K562 (cell line): Measurements from ENCODE around the gene KRT83. TPM values are rescaled to one million over a fixed set of nuclear protein-coding genes. Genes with fewer than 3 reads are reported as not detected.
A peak's percentile ranks its signal among the peaks of the same experiment; 100 is the strongest.

Experiments used
- ATAC-seq: fragments of 200-7000 bp; cut with Tn5 transposase; 3 replicates; pipeline ENCODE4 v1.9.1; 2020; ENCODE audit warnings: moderate library complexity
- BruUV-seq: library from RNA; stranded (reverse); fragments of 400-500 nt; replicated peaks from 2 replicates; lab custom pipeline; 2021; lab: Mats Ljungman, UMichigan
- CTCF ChIA-PET: fragments of 300-600 bp; formaldehyde crosslinking; extraction: SDS; loops from one replicate; lab custom pipeline; 2021; ENCODE audit warnings: low intra/inter-chr PET ratio; lab: Yijun Ruan, JAX
- POLR2A ChIA-PET: fragments of 300-600, 350-650 bp; sonication (Branson Sonifier 250); formaldehyde crosslinking; extraction: SDS; loops from one replicate; lab custom pipeline; 2021; ENCODE audit warnings: antibody characterized with exemption, inconsistent platforms; lab: Yijun Ruan, JAX
- DNase-seq, 4 experiments: peaks; one replicate each; pipeline versions ENCODE4 v3.0.0 to v3.0.0-alpha.2; 2011 to 2018; ENCODE audit warnings: low spot score in 3 of 4, mixed read lengths in 3 of 4; ENCODE audit errors: extremely low read depth in 1 of 4
- FAIRE-seq: peaks from 2 replicates; lab custom pipeline; 2011; peaks lifted over from hg19 to GRCh38; lab: Jason Lieb, UNC
- H2AFZ ChIP-seq: 2 replicates; pipeline ENCODE4 v1.6.0; 2011; ENCODE audit warnings: low read depth, low read length, control low read depth, inconsistent platforms
- H3K27ac ChIP-seq: fragments of 200-600 bp; 3 replicates; pipeline ENCODE4 v1.8.0; 2011; ENCODE audit warnings: low read depth, mild to moderate bottlenecking, control low read depth, inconsistent platforms, low read length, moderate library complexity, mixed read lengths; ENCODE audit errors: extremely low read depth
- H3K27me3 ChIP-seq, 2 experiments: fragments of 300-600 bp in 1 of 2; 2 replicates in 1 of 2; 3 replicates in 1 of 2; pipeline versions ENCODE4 v1.6.0 to v1.8.0; 2011; ENCODE audit warnings: inconsistent platforms in 2 of 2, low read length in 2 of 2, mild to moderate bottlenecking in 1 of 2, mixed read lengths in 1 of 2, moderate library complexity in 1 of 2; ENCODE audit not compliant: control insufficient read depth in 2 of 2, insufficient read depth in 2 of 2
- H3K36me3 ChIP-seq: fragments of 300-600 bp; 3 replicates; pipeline ENCODE4 v1.8.0; 2011; ENCODE audit warnings: mild to moderate bottlenecking, low read length, inconsistent platforms; ENCODE audit not compliant: control insufficient read depth, insufficient read depth
- H3K4me1 ChIP-seq, 2 experiments: fragments of 200-600 bp in 1 of 2; replicated peaks in 1 of 2; 2 replicates in 1 of 2; 3 replicates in 1 of 2; pipeline versions ENCODE4 v1.5.1 to v1.8.0; 2011; ENCODE audit warnings: inconsistent platforms in 2 of 2, low read length in 2 of 2, mild to moderate bottlenecking in 1 of 2, mixed read lengths in 1 of 2, moderate library complexity in 1 of 2; ENCODE audit not compliant: control insufficient read depth in 2 of 2, insufficient read depth in 2 of 2
- H3K4me2 ChIP-seq: 2 replicates; pipeline ENCODE4 v1.6.1; 2011; ENCODE audit warnings: low read length, control low read depth, inconsistent platforms, mixed read lengths; ENCODE audit not compliant: insufficient read depth
- H3K4me3 ChIP-seq: fragments of 200-600 bp; sonication (generic), shearing (Covaris generic); 2 replicates; pipeline ENCODE4 v1.5.1; 2016; ENCODE audit warnings: control low read depth, inconsistent platforms
- H3K79me2 ChIP-seq: fragments of 200-600 bp; 3 replicates; pipeline ENCODE4 v1.8.0; 2011; ENCODE audit warnings: low read length, inconsistent platforms; ENCODE audit not compliant: control insufficient read depth, insufficient read depth
- H3K9ac ChIP-seq, 2 experiments: 2 replicates each; pipeline versions ENCODE4 v1.6.0 to v1.6.1; 2011; ENCODE audit warnings: low read depth in 2 of 2, low read length in 2 of 2, control low read depth in 1 of 2, inconsistent platforms in 1 of 2, mild to moderate bottlenecking in 1 of 2, mixed read lengths in 1 of 2; ENCODE audit not compliant: insufficient read depth in 1 of 2
- H3K9me1 ChIP-seq: one replicate; pipeline ENCODE4 v1.6.0; 2011; ENCODE audit warnings: inconsistent platforms, mild to moderate bottlenecking, low read length, moderate library complexity; ENCODE audit not compliant: control insufficient read depth, insufficient read depth
- H3K9me3 ChIP-seq: replicated peaks from 2 replicates; pipeline ENCODE4 v1.5.1; 2011; ENCODE audit warnings: low read depth, low read length, inconsistent platforms; ENCODE audit not compliant: control insufficient read depth, insufficient read depth
- H4K20me1 ChIP-seq: replicated peaks from 2 replicates; pipeline ENCODE4 v1.6.1; 2011; ENCODE audit warnings: low read length, inconsistent platforms, mixed read lengths; ENCODE audit not compliant: control insufficient read depth, insufficient read depth
- DDX20 ChIP-seq: fragments of 450-650 bp; IDR thresholded peaks from 2 replicates; pipeline ENCODE4 v1.6.1; 2016; ENCODE audit warnings: missing genetic modification characterization, low read depth, mild to moderate bottlenecking, missing compliant biosample characterization, moderate library complexity
- GABPB2 ChIP-seq: fragments of 250-450 bp; sonication (Bioruptor Pico); conservative IDR thresholded peaks from 2 replicates; pipeline ENCODE4 v1.5.1; 2021; ENCODE audit warnings: mild to moderate bottlenecking
- L3MBTL2 ChIP-seq: fragments of 450-650 bp; IDR thresholded peaks from 2 replicates; pipeline ENCODE4 v1.6.1; 2016; ENCODE audit warnings: mild to moderate bottlenecking, moderate library complexity
- MAFF ChIP-seq: IDR thresholded peaks from 2 replicates; pipeline ENCODE4 v1.6.1; 2012; ENCODE audit warnings: low read length, improper control_type of control experiment
- MEF2D ChIP-seq: conservative IDR thresholded peaks from 2 replicates; pipeline ENCODE4 v1.6.1; 2016; ENCODE audit warnings: low read depth, missing genetic modification characterization, missing compliant biosample characterization
- WGBS: fragments of 100-300 bp; shearing (Covaris generic); methylation state at CpG from one replicate; pipeline ENCODE4 v1.1.6; 2016; ENCODE audit warnings: low coverage, mixed read lengths; ENCODE audit not compliant: insufficient coverage; ENCODE audit errors: missing lambda C conversion rate; 5-methylcytosine and 5-hydroxymethylcytosine counted together
- in situ Hi-C: fragments of 300-500 bp; cut with MboI; formaldehyde crosslinking; loops from 4 replicates; pipeline ENCODE4 v1.15.0; 2018; ENCODE audit warnings: inconsistent platforms, mixed read lengths
- intact Hi-C: fragments of 100-400 bp; cut with micrococcal nuclease; formaldehyde crosslinking; loops from 2 replicates; pipeline ENCODE4 v1.14.2; 2022
- polyA plus RNA-seq, 8 experiments: library from polyadenylated mRNA; depleted of rRNA in 4 of 8; stranded (reverse) in 5 of 8; unstranded in 3 of 8; fragments of >200 nt; fragmentation: Nextera tagmentation in 2 of 8; fragmentation: Illumina TruSeq in 1 of 8; extraction: Ambion mirVana in 2 of 8; extraction: Trizol in 1 of 8; gene quantifications; 2 replicates each; pipeline versions ENCODE4 v1.2.1 to v1.2.3, GENCODE V29; 2011 to 2014; ENCODE audit warnings: inconsistent platforms in 1 of 8, missing spikeins in 1 of 8
- total RNA-seq, 7 experiments: library from RNA; depleted of rRNA in 6 of 7; stranded (reverse); fragments of >200 nt in 6 of 7; fragmentation: Illumina TruSeq in 2 of 7; extraction: Trizol in 2 of 7; gene quantifications; 2 replicates each; pipeline versions ENCODE4 v1.2.1 to v1.2.3, GENCODE V29; 2011 to 2021; ENCODE audit warnings: low replicate concordance in 1 of 7
- TF ChIP-seq, protein P1 (sequence below): fragments of 450-650 bp; IDR thresholded peaks from one replicate; pipeline ENCODE4 v1.6.1; 2018; ENCODE audit warnings: mild to moderate bottlenecking, moderate library complexity; ENCODE audit not compliant: partially characterized antibody
- TF ChIP-seq, protein P2 (sequence below), 2 experiments: fragments of 450-650 bp; formaldehyde crosslinking in 1 of 2; IDR thresholded peaks; 2 replicates each; pipeline versions ENCODE4 v1.4.0 to v1.6.1; 2014 to 2020; ENCODE audit warnings: mild to moderate bottlenecking in 2 of 2, borderline replicate concordance in 1 of 2, low read depth in 1 of 2

Gene KRT83
- total and polyA plus RNA-seq, 9 of the 15 experiments (the other 6 are each of a cell fraction or from before 2014, with no cell fraction given): not detected

DNA sequence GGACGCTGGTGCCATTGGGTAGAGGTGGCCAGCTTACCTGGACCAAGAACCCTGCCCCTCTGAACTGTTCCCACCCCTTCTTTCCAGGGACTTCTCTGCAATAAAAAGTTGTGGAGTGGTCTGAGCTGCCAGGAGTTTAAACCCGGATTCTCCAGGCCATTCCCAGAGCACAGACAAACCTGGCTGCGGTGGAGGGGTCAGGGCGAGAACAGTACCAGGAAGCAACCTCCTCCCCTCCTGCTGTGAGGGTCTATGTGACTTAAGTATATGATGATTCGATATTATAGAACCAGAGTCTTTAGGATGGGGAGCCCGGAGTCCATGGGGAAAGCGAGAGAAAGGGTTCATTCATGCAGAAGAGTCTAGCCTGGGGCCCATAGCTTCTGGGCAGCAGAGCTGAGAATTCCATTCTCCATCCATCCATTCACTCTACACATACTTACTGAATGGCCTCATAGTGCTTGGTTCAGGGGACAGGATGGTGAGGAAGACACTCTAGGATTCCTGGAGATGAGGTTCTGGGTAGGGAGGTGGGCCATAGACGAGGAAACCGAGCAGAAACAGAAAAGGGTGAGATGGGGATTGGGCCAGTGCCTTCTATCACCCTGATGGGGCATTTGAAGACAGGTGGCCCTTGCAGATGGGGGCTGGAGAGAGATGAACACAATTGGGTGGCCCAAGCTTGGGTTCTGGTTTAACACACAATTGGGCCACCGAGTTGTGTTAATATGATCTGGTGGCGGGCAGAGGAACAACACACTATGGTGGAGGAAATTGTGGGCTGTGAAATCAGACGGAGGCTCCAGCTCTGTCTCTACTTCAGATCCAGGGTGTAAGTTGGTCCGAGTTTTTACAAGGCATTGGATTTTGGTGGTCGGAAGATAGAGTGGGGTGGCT is 41.5 kb downstream of the KRT83 start (continued):
- TF ChIP-seq, protein P1, sequence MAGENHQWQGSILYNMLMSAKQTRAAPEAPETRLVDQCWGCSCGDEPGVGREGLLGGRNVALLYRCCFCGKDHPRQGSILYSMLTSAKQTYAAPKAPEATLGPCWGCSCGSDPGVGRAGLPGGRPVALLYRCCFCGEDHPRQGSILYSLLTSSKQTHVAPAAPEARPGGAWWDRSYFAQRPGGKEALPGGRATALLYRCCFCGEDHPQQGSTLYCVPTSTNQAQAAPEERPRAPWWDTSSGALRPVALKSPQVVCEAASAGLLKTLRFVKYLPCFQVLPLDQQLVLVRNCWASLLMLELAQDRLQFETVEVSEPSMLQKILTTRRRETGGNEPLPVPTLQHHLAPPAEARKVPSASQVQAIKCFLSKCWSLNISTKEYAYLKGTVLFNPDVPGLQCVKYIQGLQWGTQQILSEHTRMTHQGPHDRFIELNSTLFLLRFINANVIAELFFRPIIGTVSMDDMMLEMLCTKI: no peak
- TF ChIP-seq MEF2D (tag) (peak; percentile 3; the same call in 1 of the 2 replicates), L3MBTL2 (0 out of 2 replicates have a peak, but pooled peaks have one; percentile 50), DDX20 (tag) (0 out of 2 replicates have a peak, but pooled peaks have one; percentile 42)

DNA sequence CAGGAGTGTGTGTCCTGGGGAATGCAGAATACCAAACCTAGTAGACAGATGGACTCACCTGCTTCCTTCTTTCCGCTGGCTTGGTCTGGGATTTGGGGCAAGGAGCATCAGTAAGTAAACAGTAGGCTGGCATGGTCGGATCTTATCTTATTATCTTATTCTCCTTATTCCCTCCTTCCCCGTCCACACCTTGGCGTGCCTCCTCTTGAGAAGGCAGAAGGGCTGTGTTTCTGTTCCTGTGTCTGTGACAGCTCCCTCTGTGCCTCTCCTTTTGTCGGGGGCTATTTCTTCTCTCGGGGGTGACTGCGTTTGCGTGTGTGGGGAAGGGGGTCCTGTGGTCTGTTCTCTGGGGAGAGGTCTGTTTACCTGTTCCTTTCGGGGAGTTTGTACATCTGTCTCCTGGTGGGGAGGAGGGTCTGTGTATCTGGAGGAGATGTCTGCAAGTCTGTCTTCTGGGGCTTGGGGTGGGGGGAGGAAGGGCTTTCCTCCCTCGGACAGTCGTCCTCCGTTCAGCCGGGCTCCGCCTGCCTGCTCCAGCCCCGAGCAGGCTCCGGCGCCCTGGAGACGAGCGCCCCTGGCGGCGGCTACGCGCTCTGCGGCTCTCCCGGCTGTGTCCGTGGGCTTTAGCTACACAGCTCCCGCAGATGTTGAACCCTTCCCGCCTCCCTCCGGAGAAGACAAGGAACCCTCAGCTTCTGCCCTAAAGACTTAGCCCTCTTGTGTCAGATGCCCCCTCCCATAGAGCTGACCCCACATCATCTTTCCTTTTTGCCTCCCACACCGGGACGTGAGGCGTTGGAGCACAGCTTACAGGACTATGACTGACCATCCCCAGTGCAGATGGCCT is 42.4 kb downstream of the KRT83 start:
- no peaks in the 10 kb centered on the region for H3K9me3 ChIP-seq
- in situ Hi-C loops (no loop called here), intact Hi-C loops (no loop called here)
- peak overlapping the region; percentile 49 for H2AFZ ChIP-seq
- peak overlapping the region; percentile 58 for H3K4me2 ChIP-seq
- peaks cover 6 to 22% of the 10 kb centered on the region in 2 experiments; a peak in 4 of 5 replicates for H3K4me1 ChIP-seq
- H3K27ac ChIP-seq: no peak overlapping the region
- H3K36me3 ChIP-seq: no peaks in the 10 kb centered on the region
- WGBS: 3% methylated on average over 29 of the region's 32 CpGs
- DNase-seq (peak; percentile 74 to 91 (median 88)), FAIRE-seq (peak; percentile 72), ATAC-seq (peak; percentile 98)
- no peak overlapping the region for H3K9ac ChIP-seq
- H3K79me2 ChIP-seq: no peaks in the 10 kb centered on the region
- H3K9me1 ChIP-seq: no peaks in the 10 kb centered on the region
- H3K27me3 ChIP-seq: peaks cover 0 to 19% of the 10 kb centered on the region in 2 experiments; a peak in 2 of 5 replicates
- H4K20me1 ChIP-seq: no peaks in the 10 kb centered on the region; the same call in 1 of the 2 replicates
- POLR2A ChIA-PET: interaction anchor here (0.6 to 1.3 kb wide), 5 partner anchors 10 to 303 kb away, joined by 3 to 5 read pairs (median 3); no protein-coding TSS in a partner anchor
- CTCF ChIA-PET: interaction anchor here (0.7 kb wide), 1 partner anchor 162 kb away, joined by 4 read pairs; no protein-coding TSS in a partner anchor
- no peak overlapping the region for H3K4me3 ChIP-seq
- no TSS peak for BruUV-seq
- TF ChIP-seq, protein P2, sequence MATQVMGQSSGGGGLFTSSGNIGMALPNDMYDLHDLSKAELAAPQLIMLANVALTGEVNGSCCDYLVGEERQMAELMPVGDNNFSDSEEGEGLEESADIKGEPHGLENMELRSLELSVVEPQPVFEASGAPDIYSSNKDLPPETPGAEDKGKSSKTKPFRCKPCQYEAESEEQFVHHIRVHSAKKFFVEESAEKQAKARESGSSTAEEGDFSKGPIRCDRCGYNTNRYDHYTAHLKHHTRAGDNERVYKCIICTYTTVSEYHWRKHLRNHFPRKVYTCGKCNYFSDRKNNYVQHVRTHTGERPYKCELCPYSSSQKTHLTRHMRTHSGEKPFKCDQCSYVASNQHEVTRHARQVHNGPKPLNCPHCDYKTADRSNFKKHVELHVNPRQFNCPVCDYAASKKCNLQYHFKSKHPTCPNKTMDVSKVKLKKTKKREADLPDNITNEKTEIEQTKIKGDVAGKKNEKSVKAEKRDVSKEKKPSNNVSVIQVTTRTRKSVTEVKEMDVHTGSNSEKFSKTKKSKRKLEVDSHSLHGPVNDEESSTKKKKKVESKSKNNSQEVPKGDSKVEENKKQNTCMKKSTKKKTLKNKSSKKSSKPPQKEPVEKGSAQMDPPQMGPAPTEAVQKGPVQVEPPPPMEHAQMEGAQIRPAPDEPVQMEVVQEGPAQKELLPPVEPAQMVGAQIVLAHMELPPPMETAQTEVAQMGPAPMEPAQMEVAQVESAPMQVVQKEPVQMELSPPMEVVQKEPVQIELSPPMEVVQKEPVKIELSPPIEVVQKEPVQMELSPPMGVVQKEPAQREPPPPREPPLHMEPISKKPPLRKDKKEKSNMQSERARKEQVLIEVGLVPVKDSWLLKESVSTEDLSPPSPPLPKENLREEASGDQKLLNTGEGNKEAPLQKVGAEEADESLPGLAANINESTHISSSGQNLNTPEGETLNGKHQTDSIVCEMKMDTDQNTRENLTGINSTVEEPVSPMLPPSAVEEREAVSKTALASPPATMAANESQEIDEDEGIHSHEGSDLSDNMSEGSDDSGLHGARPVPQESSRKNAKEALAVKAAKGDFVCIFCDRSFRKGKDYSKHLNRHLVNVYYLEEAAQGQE (IDR thresholded peaks at IDR 0.05; ENCODE audit: borderline replicate concordance): peak; percentile 70
- TF ChIP-seq, protein P2 (CRISPR knock-in tag; IDR thresholded peaks at IDR 0.05; ENCODE audit: low read depth): no peak
- TF ChIP-seq GABPB2 (CRISPR knock-in tag) (no peak), MAFF (no peak)
